HEK293 (cell line): ENCODE data around the gene CCDC127.

ENCODE experiments used
- CTCF ChIA-PET: fragments of 350-600 bp; formaldehyde crosslinking; extraction: SDS; loops from one replicate; lab custom pipeline; 2021; ENCODE audit warnings: antibody characterized with exemption; lab: Yijun Ruan, JAX
- POLR2A ChIA-PET: fragments of 300-600 bp; formaldehyde crosslinking; extraction: SDS; loops from one replicate; lab custom pipeline; 2020; ENCODE audit warnings: antibody characterized with exemption, inconsistent platforms; lab: Yijun Ruan, JAX
- H3K27ac ChIP-seq: fragments of 200-500 bp; sonication (Bioruptor generic); 2 replicates; pipeline ENCODE4 v1.5.1; 2014; ENCODE audit warnings: low read depth, low read length, control low read depth, inconsistent platforms; ENCODE audit errors: extremely low read depth
- H3K36me3 ChIP-seq, 2 experiments: fragments of 200-500 bp in 1 of 2; sonication (Bioruptor generic) in 1 of 2; 1 replicate in 1 of 2; 2 replicates in 1 of 2; pipeline ENCODE4 v1.5.1; 2014 to 2017; ENCODE audit warnings: inconsistent platforms in 2 of 2, low read length in 2 of 2; ENCODE audit not compliant: control insufficient read depth in 2 of 2, insufficient read depth in 1 of 2
- H3K4me1 ChIP-seq: fragments of 200-500 bp; sonication (Bioruptor generic); 2 replicates; pipeline ENCODE4 v1.5.1; 2014; ENCODE audit warnings: mild to moderate bottlenecking, low read length, inconsistent platforms; ENCODE audit not compliant: control insufficient read depth, insufficient read depth
- H3K4me3 ChIP-seq: 2 replicates; pipeline ENCODE4 v1.5.1; 2011; ENCODE audit warnings: low read depth, mild to moderate bottlenecking, control low read depth, low read length, moderate library complexity
- H3K9me3 ChIP-seq: fragments of 200-500 bp; sonication (Bioruptor generic); 2 replicates; pipeline ENCODE4 v1.5.1; 2014; ENCODE audit warnings: low read depth, low read length, inconsistent platforms; ENCODE audit not compliant: control insufficient read depth, insufficient read depth
- BCL11B ChIP-seq: fragments of 450-650 bp; formaldehyde crosslinking; IDR thresholded peaks from 2 replicates; pipeline ENCODE4 v1.5.1; 2016; ENCODE audit warnings: low read depth, missing biosample characterization, missing genetic modification characterization
- CTCF ChIP-seq: fragments of 450-650 bp; formaldehyde crosslinking; IDR thresholded peaks from 2 replicates; pipeline ENCODE4 v1.5.1; 2016; ENCODE audit warnings: missing biosample characterization, missing genetic modification characterization
- HOXA7 ChIP-seq: sonication (generic); formaldehyde crosslinking; IDR thresholded peaks from 2 replicates; pipeline ENCODE4 v1.8.1; 2022; ENCODE audit warnings: missing genetic modification reagents, borderline replicate concordance
- MZF1 ChIP-seq: fragments of 450-650 bp; formaldehyde crosslinking; IDR thresholded peaks from 2 replicates; pipeline ENCODE4 v1.5.1; 2017; ENCODE audit warnings: missing biosample characterization, missing genetic modification characterization, borderline replicate concordance
- PATZ1 ChIP-seq: fragments of 450-650 bp; formaldehyde crosslinking; IDR thresholded peaks from 2 replicates; pipeline ENCODE4 v1.5.1; 2016; ENCODE audit warnings: missing biosample characterization, missing genetic modification characterization
- ZNF324 ChIP-seq: fragments of 450-650 bp; formaldehyde crosslinking; IDR thresholded peaks from 2 replicates; pipeline ENCODE4 v1.5.1; 2016; ENCODE audit warnings: missing biosample characterization, missing genetic modification characterization
- ZNF394 ChIP-seq: fragments of 450-650 bp; formaldehyde crosslinking; IDR thresholded peaks from 2 replicates; pipeline ENCODE4 v1.5.1; 2016; ENCODE audit warnings: missing biosample characterization, missing genetic modification characterization, mild to moderate bottlenecking, moderate library complexity, borderline replicate concordance
- ZNF660 ChIP-seq: fragments of 450-650 bp; IDR thresholded peaks from 2 replicates; pipeline ENCODE4 v1.5.1; 2018; ENCODE audit warnings: missing biosample characterization, mild to moderate bottlenecking, missing genetic modification characterization
- ZNF704 ChIP-seq: fragments of 450-650 bp; formaldehyde crosslinking; IDR thresholded peaks from 2 replicates; pipeline ENCODE4 v1.5.1; 2016; ENCODE audit warnings: missing biosample characterization, missing genetic modification characterization
- ZNF777 ChIP-seq: fragments of 450-650 bp; formaldehyde crosslinking; IDR thresholded peaks from 2 replicates; pipeline ENCODE4 v1.5.1; 2017; ENCODE audit warnings: missing biosample characterization, missing genetic modification characterization, borderline replicate concordance
- ZNF837 ChIP-seq: fragments of 450-650 bp; formaldehyde crosslinking; IDR thresholded peaks from 2 replicates; pipeline ENCODE4 v1.5.1; 2016; ENCODE audit warnings: missing biosample characterization, missing genetic modification characterization
- ZSCAN30 ChIP-seq: fragments of 450-650 bp; IDR thresholded peaks from 2 replicates; pipeline ENCODE4 v1.5.1; 2018; ENCODE audit warnings: missing biosample characterization, mild to moderate bottlenecking, missing genetic modification characterization, moderate library complexity
- ZSCAN4 ChIP-seq: fragments of 450-650 bp; formaldehyde crosslinking; IDR thresholded peaks from 2 replicates; pipeline ENCODE4 v1.5.1; 2017; ENCODE audit warnings: missing biosample characterization, missing genetic modification characterization
- TF ChIP-seq, protein P1 (sequence below): fragments of 450-650 bp; formaldehyde crosslinking; IDR thresholded peaks from 2 replicates; pipeline ENCODE4 v1.5.1; 2016; ENCODE audit warnings: missing biosample characterization, missing genetic modification characterization
- TF ChIP-seq, protein P2 (sequence below): fragments of 450-650 bp; formaldehyde crosslinking; IDR thresholded peaks from 2 replicates; pipeline ENCODE4 v1.5.1; 2016; ENCODE audit warnings: missing biosample characterization, missing genetic modification characterization

Gene CCDC127

GRCh38 chr5:178110-178509 is 39.8 kb downstream of the CCDC127 start:
- POLR2A ChIA-PET = no interaction called here
- Histone ChIP-seq H3K27ac (no peak overlapping the region), H3K36me3 (no peaks in the 10 kb centered on the region), H3K4me1 (peaks cover 5% of the 10 kb centered on the region), H3K4me3 (no peak overlapping the region), H3K9me3 (no peaks in the 10 kb centered on the region)
- TF ChIP-seq ZNF394 (no peak), ZSCAN4 (tag by site-specific recombination) (no peak), CTCF (tag by site-specific recombination) (no peak), ZSCAN30 (no peak), ZNF777 (tag by site-specific recombination) (no peak), ZNF837 (tag by site-specific recombination) (no peak), ZNF324 (tag by site-specific recombination) (no peak), BCL11B (no peak), ZNF660 (tag by site-specific recombination) (no peak), HOXA7 (no peak), PATZ1 (tag by site-specific recombination) (no peak), MZF1 (no peak), ZNF704 (tag by site-specific recombination) (no peak)
- TF ChIP-seq, protein P1, sequence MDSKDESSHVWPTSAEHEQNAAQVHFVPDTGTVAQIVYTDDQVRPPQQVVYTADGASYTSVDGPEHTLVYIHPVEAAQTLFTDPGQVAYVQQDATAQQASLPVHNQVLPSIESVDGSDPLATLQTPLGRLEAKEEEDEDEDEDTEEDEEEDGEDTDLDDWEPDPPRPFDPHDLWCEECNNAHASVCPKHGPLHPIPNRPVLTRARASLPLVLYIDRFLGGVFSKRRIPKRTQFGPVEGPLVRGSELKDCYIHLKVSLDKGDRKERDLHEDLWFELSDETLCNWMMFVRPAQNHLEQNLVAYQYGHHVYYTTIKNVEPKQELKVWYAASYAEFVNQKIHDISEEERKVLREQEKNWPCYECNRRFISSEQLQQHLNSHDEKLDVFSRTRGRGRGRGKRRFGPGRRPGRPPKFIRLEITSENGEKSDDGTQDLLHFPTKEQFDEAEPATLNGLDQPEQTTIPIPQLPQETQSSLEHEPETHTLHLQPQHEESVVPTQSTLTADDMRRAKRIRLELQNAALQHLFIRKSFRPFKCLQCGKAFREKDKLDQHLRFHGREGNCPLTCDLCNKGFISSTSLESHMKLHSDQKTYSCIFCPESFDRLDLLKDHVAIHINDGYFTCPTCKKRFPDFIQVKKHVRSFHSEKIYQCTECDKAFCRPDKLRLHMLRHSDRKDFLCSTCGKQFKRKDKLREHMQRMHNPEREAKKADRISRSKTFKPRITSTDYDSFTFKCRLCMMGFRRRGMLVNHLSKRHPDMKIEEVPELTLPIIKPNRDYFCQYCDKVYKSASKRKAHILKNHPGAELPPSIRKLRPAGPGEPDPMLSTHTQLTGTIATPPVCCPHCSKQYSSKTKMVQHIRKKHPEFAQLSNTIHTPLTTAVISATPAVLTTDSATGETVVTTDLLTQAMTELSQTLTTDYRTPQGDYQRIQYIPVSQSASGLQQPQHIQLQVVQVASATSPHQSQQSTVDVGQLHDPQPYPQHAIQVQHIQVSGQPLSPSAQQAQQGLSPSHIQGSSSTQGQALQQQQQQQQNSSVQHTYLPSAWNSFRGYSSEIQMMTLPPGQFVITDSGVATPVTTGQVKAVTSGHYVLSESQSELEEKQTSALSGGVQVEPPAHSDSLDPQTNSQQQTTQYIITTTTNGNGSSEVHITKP = no peak
- TF ChIP-seq, protein P2, sequence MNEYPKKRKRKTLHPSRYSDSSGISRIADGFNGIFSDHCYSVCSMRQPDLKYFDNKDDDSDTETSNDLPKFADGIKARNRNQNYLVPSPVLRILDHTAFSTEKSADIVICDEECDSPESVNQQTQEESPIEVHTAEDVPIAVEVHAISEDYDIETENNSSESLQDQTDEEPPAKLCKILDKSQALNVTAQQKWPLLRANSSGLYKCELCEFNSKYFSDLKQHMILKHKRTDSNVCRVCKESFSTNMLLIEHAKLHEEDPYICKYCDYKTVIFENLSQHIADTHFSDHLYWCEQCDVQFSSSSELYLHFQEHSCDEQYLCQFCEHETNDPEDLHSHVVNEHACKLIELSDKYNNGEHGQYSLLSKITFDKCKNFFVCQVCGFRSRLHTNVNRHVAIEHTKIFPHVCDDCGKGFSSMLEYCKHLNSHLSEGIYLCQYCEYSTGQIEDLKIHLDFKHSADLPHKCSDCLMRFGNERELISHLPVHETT (tag by site-specific recombination) = no peak
- CTCF ChIA-PET = interaction anchor here (1.7 kb wide), 1 partner anchor 10 kb away, joined by 5 read pairs; no protein-coding TSS in a partner anchor
